Stimulated activated CD8-positive, alpha-beta memory T cell treated with anti-CD3 and anti-CD28 coated beads, Interleukin-12 subunit alpha, Interleukin-12 subunit beta, amount 100 ng/mL, for 24 hours (primary cell): Measurements from ENCODE around the gene HSBP1L1.

Experiments
- DNase-seq: peaks from one replicate; pipeline ENCODE4 v3.0.0-alpha.2; 2020; ENCODE audit errors: extremely low read depth

Gene HSBP1L1

GRCh38 chr18:79930020-79930642 lies 34.3 kb upstream of the HSBP1L1 start:
- DNase-seq, result no peak

- DNase-seq, result no peak
These were observed 33.0 kb upstream of the HSBP1L1 start for GRCh38 chr18:79931475-79931874.

GRCh38 chr18:79932907-79933306 lies 31.5 kb upstream of the HSBP1L1 start:
- no peak for DNase-seq

- DNase-seq, result no peak
These were observed 30.7 kb upstream of the HSBP1L1 start for GRCh38 chr18:79933765-79934164.

GRCh38 chr18:79934311-79935097 lies 29.9 kb upstream of the HSBP1L1 start:
- no peak for DNase-seq

GRCh38 chr18:79935098-79935480 lies 29.4 kb upstream of the HSBP1L1 start:
- DNase-seq, result no peak

- DNase-seq, result no peak
These were observed 28.9 kb upstream of the HSBP1L1 start for GRCh38 chr18:79935499-79935898.

- no peak for DNase-seq
These were observed 28.5 kb upstream of the HSBP1L1 start for GRCh38 chr18:79935925-79936324.

- DNase-seq, result no peak
These were observed 27.8 kb upstream of the HSBP1L1 start for GRCh38 chr18:79936641-79937040.

GRCh38 chr18:79937103-79937860 lies 27.2 kb upstream of the HSBP1L1 start:
- no peak for DNase-seq

- no peak for DNase-seq
These were observed 26.2 kb upstream of the HSBP1L1 start for GRCh38 chr18:79938196-79938595.

- DNase-seq, result no peak
These were observed 25.3 kb upstream of the HSBP1L1 start for GRCh38 chr18:79939096-79939495.

- DNase-seq, result no peak
These were observed 24.2 kb upstream of the HSBP1L1 start for GRCh38 chr18:79940126-79940813.

GRCh38 chr18:79940814-79941472 lies 23.5 kb upstream of the HSBP1L1 start:
- no peak for DNase-seq

GRCh38 chr18:79941473-79942119 lies 22.8 kb upstream of the HSBP1L1 start:
- no peak for DNase-seq

GRCh38 chr18:79942211-79942610 lies 22.2 kb upstream of the HSBP1L1 start:
- no peak for DNase-seq

- no peak for DNase-seq
These were observed 21.4 kb upstream of the HSBP1L1 start for GRCh38 chr18:79942786-79943607.

- no peak for DNase-seq
These were observed 20.8 kb upstream of the HSBP1L1 start for GRCh38 chr18:79943608-79944125.

- no peak for DNase-seq
These were observed 20.2 kb upstream of the HSBP1L1 start for GRCh38 chr18:79944126-79944731.

GRCh38 chr18:79944746-79945117 lies 19.7 kb upstream of the HSBP1L1 start:
- no peak for DNase-seq
